IMR-90 (cell line): Measurements from ENCODE around the gene ABCA9. TPM values are rescaled to one million over a fixed set of nuclear protein-coding genes. Genes with fewer than 3 reads are reported as not detected.

Experiments used
- ATAC-seq: fragments of 200-7000 bp; cut with Tn5 transposase; 2 replicates; pipeline ENCODE4 v1.9.1; 2020; ENCODE audit warnings: low read depth, mild to moderate bottlenecking, moderate library complexity
- BruUV-seq: library from RNA; stranded (reverse); fragments of 400-500 nt; replicated peaks from 2 replicates; lab custom pipeline; 2021; lab: Mats Ljungman, UMichigan
- CTCF ChIA-PET: fragments of 300-600 bp; formaldehyde crosslinking; extraction: SDS; loops from one replicate; lab custom pipeline; 2021; ENCODE audit warnings: antibody characterized with exemption; lab: Yijun Ruan, JAX
- POLR2A ChIA-PET: fragments of 300-600 bp; sonication (Branson Sonifier 250); formaldehyde crosslinking; loops from one replicate; lab custom pipeline; 2022; ENCODE audit warnings: antibody characterized with exemption; ENCODE audit not compliant: unreplicated experiment; lab: Charles Lee
- DNase-seq: peaks from one replicate; pipeline ENCODE4 v3.0.0; 2013
- H2AFZ ChIP-seq: replicated peaks from 2 replicates; pipeline ENCODE3; 2013; ENCODE audit warnings: low read length, mild to moderate bottlenecking; ENCODE audit not compliant: poor library complexity
- H2AK5ac ChIP-seq: 2 replicates; pipeline ENCODE4 v1.6.1; 2013; ENCODE audit warnings: low read depth, low read length, inconsistent platforms
- H2AK9ac ChIP-seq: replicated peaks from 2 replicates; pipeline ENCODE3; 2013; ENCODE audit warnings: mild to moderate bottlenecking, low read depth, low read length, moderate library complexity; ENCODE audit not compliant: poor library complexity
- H2BK120ac ChIP-seq: 2 replicates; pipeline ENCODE4 v1.6.1; 2013; ENCODE audit warnings: low read depth, low read length, inconsistent platforms
- H2BK15ac ChIP-seq: 3 replicates; pipeline ENCODE4 v1.6.1; 2013; ENCODE audit warnings: low read depth, low read length, inconsistent platforms
- H2BK20ac ChIP-seq: 2 replicates; pipeline ENCODE4 v1.6.1; 2013; ENCODE audit warnings: low read depth, mild to moderate bottlenecking, inconsistent platforms, low read length, moderate library complexity
- H2BK5ac ChIP-seq: 2 replicates; pipeline ENCODE4 v1.6.1; 2013; ENCODE audit warnings: mild to moderate bottlenecking, low read depth, low read length, inconsistent platforms; ENCODE audit not compliant: poor library complexity, severe bottlenecking
- H3K14ac ChIP-seq: replicated peaks from 2 replicates; pipeline ENCODE4 v1.6.1; 2013; ENCODE audit warnings: low read depth, low read length, inconsistent platforms
- H3K18ac ChIP-seq: 2 replicates; pipeline ENCODE4 v1.6.1; 2013; ENCODE audit warnings: low read depth, low read length, control low read depth
- H3K23ac ChIP-seq: 2 replicates; pipeline ENCODE4 v1.6.1; 2013; ENCODE audit warnings: low read depth, low read length, inconsistent platforms
- H3K27ac ChIP-seq: 2 replicates; pipeline ENCODE4 v1.5.1; 2013; ENCODE audit warnings: mild to moderate bottlenecking, control low read depth, low read length; ENCODE audit not compliant: insufficient read depth
- H3K27me3 ChIP-seq: 2 replicates; pipeline ENCODE4 v1.6.1; 2013; ENCODE audit warnings: low read length; ENCODE audit not compliant: control insufficient read depth, insufficient read depth
- H3K36me3 ChIP-seq: 2 replicates; pipeline ENCODE4 v1.6.1; 2013; ENCODE audit warnings: low read length, mixed read lengths; ENCODE audit not compliant: control insufficient read depth, insufficient read depth
- H3K4ac ChIP-seq: 2 replicates; pipeline ENCODE4 v1.6.1; 2013; ENCODE audit warnings: low read depth, low read length, inconsistent platforms
- H3K4me1 ChIP-seq: 2 replicates; pipeline ENCODE4 v1.6.1; 2013; ENCODE audit warnings: low read length, mixed read lengths; ENCODE audit not compliant: control insufficient read depth, insufficient read depth
- H3K4me2 ChIP-seq: 2 replicates; pipeline ENCODE4 v1.6.1; 2013; ENCODE audit warnings: low read depth, mild to moderate bottlenecking, control low read depth, low read length, moderate library complexity
- H3K4me3 ChIP-seq: 2 replicates; pipeline ENCODE4 v1.5.1; 2013; ENCODE audit warnings: low read depth, mild to moderate bottlenecking, control low read depth, low read length, moderate library complexity; ENCODE audit not compliant: insufficient read depth
- H3K56ac ChIP-seq: 2 replicates; pipeline ENCODE4 v1.6.1; 2013; ENCODE audit warnings: low read length, inconsistent platforms; ENCODE audit not compliant: insufficient read depth; ENCODE audit errors: extremely low read depth
- H3K79me1 ChIP-seq, 2 experiments: 2 replicates each; pipeline ENCODE4 v1.6.1; 2013; ENCODE audit warnings: low read length in 2 of 2, inconsistent platforms in 1 of 2, low read depth in 1 of 2
- H3K9ac ChIP-seq: 2 replicates; pipeline ENCODE4 v1.6.1; 2013; ENCODE audit warnings: low read depth, low read length, control low read depth
- H3K9me1 ChIP-seq: 2 replicates; pipeline ENCODE4 v1.6.1; 2013; ENCODE audit warnings: low read length, inconsistent platforms; ENCODE audit not compliant: insufficient read depth
- H3K9me3 ChIP-seq: 2 replicates; pipeline ENCODE4 v1.6.1; 2013; ENCODE audit warnings: low read length; ENCODE audit not compliant: control insufficient read depth, insufficient read depth
- H4K20me1 ChIP-seq: 2 replicates; pipeline ENCODE4 v1.6.1; 2013; ENCODE audit warnings: low read length, inconsistent platforms; ENCODE audit not compliant: insufficient read depth
- H4K5ac ChIP-seq: 2 replicates; pipeline ENCODE4 v1.6.1; 2013; ENCODE audit warnings: mild to moderate bottlenecking, low read depth, low read length, control low read depth
- H4K8ac ChIP-seq, 2 experiments: 2 replicates each; pipeline ENCODE4 v1.6.1; 2013; ENCODE audit warnings: low read depth in 2 of 2, low read length in 2 of 2, control low read depth in 1 of 2, inconsistent platforms in 1 of 2
- H4K91ac ChIP-seq: 2 replicates; pipeline ENCODE4 v1.6.1; 2013; ENCODE audit warnings: low read depth, low read length, inconsistent platforms; ENCODE audit not compliant: insufficient read depth
- FOS ChIP-seq: fragments of 150-350 bp; IDR thresholded peaks from 2 replicates; pipeline ENCODE4 v1.6.1; 2016; ENCODE audit warnings: low read depth, low read length
- MAFK ChIP-seq: IDR thresholded peaks from 2 replicates; pipeline ENCODE4 v1.6.1; 2012; ENCODE audit warnings: low read depth, low read length, improper control_type of control experiment
- MXI1 ChIP-seq: IDR thresholded peaks from 2 replicates; pipeline ENCODE4 v1.6.1; 2012; ENCODE audit warnings: low read depth, mild to moderate bottlenecking, low read length, moderate library complexity, borderline replicate concordance
- NFE2L2 ChIP-seq: fragments of 150-350 bp; IDR thresholded peaks from 2 replicates; pipeline ENCODE4 v1.6.1; 2016; ENCODE audit warnings: low read depth, mild to moderate bottlenecking, low read length
- RAD21 ChIP-seq: IDR thresholded peaks from 2 replicates; pipeline ENCODE4 v1.6.1; 2012; ENCODE audit warnings: low read length, improper control_type of control experiment
- RCOR1 ChIP-seq: IDR thresholded peaks from 2 replicates; pipeline ENCODE4 v1.6.1; 2012; ENCODE audit warnings: mild to moderate bottlenecking, low read length, improper control_type of control experiment; ENCODE audit not compliant: insufficient replicate concordance
- SMC3 ChIP-seq: fragments of 150-350 bp; IDR thresholded peaks from 2 replicates; pipeline ENCODE4 v1.6.1; 2016; ENCODE audit warnings: low read depth, mild to moderate bottlenecking, antibody characterized with exemption, low read length, moderate library complexity
- WGBS, 2 experiments: methylation state at CpG; one replicate each; pipeline versions ENCODE4 v1.1.5 to v1.1.7; 2013; ENCODE audit warnings: missing lambda C conversion rate in 2 of 2; ENCODE audit not compliant: insufficient read length in 1 of 2; ENCODE audit errors: extremely low coverage in 2 of 2; 5-methylcytosine and 5-hydroxymethylcytosine counted together
- dilution Hi-C: fragments of 300-500 bp; cut with HindIII; formaldehyde crosslinking; loops from one replicate; pipeline ENCODE4 v1.14.3; 2018; ENCODE audit warnings: low sequenced_read_pairs; ENCODE audit not compliant: unreplicated experiment
- in situ Hi-C: fragments of 300-500 bp; cut with MboI; formaldehyde crosslinking; loops from 3 replicates; pipeline ENCODE4 v1.14.3; 2019; ENCODE audit warnings: low sequenced_read_pairs, inconsistent platforms, mixed read lengths
- intact Hi-C: fragments of 100-400 bp; cut with micrococcal nuclease; formaldehyde crosslinking; loops from 2 replicates; pipeline ENCODE4 v1.10.0; 2022
- polyA plus RNA-seq, 3 experiments: library from polyadenylated mRNA; depleted of rRNA; stranded (reverse); fragments of >200 nt; gene quantifications; 2 replicates each; pipeline ENCODE4 v1.2.3, GENCODE V29; 2012; ENCODE audit warnings: low replicate concordance in 1 of 3
- total RNA-seq: library from RNA; depleted of rRNA; stranded (reverse); fragments of >200 nt; gene quantifications from 2 replicates; pipeline ENCODE4 v1.2.3, GENCODE V29; 2012
- TF ChIP-seq, protein P1 (sequence below): fragments of 150-350 bp; IDR thresholded peaks from 2 replicates; pipeline ENCODE4 v1.6.1; 2016; ENCODE audit warnings: low read depth, mild to moderate bottlenecking, low read length, moderate library complexity, borderline replicate concordance

The ABCA9 gene
- total and polyA plus RNA-seq, 2 of the 4 experiments (the other 2 are of a cell fraction) = under 0.01 TPM; not detected in 1

DNA sequence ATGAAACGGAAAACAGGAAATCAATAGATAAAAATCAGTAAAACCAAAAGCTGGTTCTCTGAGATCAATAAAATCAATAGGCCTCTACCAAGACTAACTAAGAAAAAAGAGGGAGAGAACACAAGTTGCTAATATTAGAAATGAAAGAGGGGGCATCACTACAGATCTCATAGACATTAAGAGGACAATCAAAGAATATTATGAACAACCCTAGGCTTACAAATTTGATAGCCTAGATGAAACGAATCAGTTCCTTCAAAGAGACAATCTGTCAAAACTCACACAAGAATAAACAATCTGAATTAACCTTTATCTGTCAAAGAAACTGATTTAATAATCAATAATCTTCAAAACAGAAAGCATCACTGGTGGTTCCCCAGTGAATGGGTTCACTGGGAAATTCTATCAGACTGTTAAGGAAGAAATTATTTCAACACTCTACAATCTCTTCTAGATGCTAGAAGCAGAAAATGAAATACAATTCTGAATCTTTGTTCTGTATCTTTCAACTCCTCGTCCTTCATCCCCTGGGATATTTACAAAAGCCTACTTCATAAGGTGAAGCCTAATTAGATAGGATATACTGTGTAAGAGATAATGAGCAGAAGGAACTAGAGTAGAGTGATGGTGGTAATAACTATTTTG, 4.4 kb downstream of the ABCA9 start:
- no peaks in the 10 kb centered on the region for H3K27me3 ChIP-seq
- ATAC-seq (no peak), DNase-seq (no peak)
- H2AK9ac ChIP-seq = no peak overlapping the region
- H2BK5ac ChIP-seq = no peak overlapping the region
- H2BK120ac ChIP-seq = no peak overlapping the region
- no peak overlapping the region for H3K27ac ChIP-seq
- H3K18ac ChIP-seq = no peak overlapping the region
- in situ Hi-C loops (no loop called here), dilution Hi-C loops (no loop called here), intact Hi-C loops (loop anchor here (10.0 kb wide), 1 partner anchor 282 kb away; no protein-coding TSS in a partner anchor)
- H3K56ac ChIP-seq = no peak overlapping the region
- BruUV-seq = no TSS peak
- ChIA-PET POLR2A (no interaction called here), CTCF (no interaction called here)
- peaks cover 3% of the 10 kb centered on the region; the same call in 1 of the 2 replicates for H3K4me1 ChIP-seq
- no peak overlapping the region for H2AK5ac ChIP-seq
- H4K91ac ChIP-seq = no peak overlapping the region
- no CpG with 5 or more reads among the region's 3 CpGs for WGBS, 2 experiments
- H3K9me1 ChIP-seq = no peaks in the 10 kb centered on the region
- H3K4ac ChIP-seq = no peak overlapping the region
- H3K4me2 ChIP-seq = no peak overlapping the region
- TF ChIP-seq RCOR1 (no peak), NFE2L2 (no peak), MXI1 (no peak), RAD21 (no peak), FOS (no peak), MAFK (no peak), SMC3 (no peak)
- TF ChIP-seq, protein P1, sequence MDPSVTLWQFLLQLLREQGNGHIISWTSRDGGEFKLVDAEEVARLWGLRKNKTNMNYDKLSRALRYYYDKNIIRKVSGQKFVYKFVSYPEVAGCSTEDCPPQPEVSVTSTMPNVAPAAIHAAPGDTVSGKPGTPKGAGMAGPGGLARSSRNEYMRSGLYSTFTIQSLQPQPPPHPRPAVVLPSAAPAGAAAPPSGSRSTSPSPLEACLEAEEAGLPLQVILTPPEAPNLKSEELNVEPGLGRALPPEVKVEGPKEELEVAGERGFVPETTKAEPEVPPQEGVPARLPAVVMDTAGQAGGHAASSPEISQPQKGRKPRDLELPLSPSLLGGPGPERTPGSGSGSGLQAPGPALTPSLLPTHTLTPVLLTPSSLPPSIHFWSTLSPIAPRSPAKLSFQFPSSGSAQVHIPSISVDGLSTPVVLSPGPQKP = no peak
- H2BK15ac ChIP-seq = no peak overlapping the region
- H3K4me3 ChIP-seq = no peak overlapping the region
- no peaks in the 10 kb centered on the region for H4K20me1 ChIP-seq
- H2BK20ac ChIP-seq = no peak overlapping the region
- no peak overlapping the region for H3K23ac ChIP-seq
- H4K5ac ChIP-seq = no peak overlapping the region
- H3K36me3 ChIP-seq = no peaks in the 10 kb centered on the region
- no peak overlapping the region for H2AFZ ChIP-seq
- no peak overlapping the region for H3K9ac ChIP-seq
- H3K79me1 ChIP-seq = no peaks in the 10 kb centered on the region
- no peak overlapping the region for H3K14ac ChIP-seq
- no peak overlapping the region for H4K8ac ChIP-seq
- no peaks in the 10 kb centered on the region for H3K9me3 ChIP-seq
